GM18909 (cell line): ENCODE measurements around the gene GPR137.
A peak's percentile ranks its signal among the peaks of the same experiment; 100 is the strongest.
"Not testable (repeated sequence)": the region's sequence is repeated elsewhere in the genome, so short reads cannot be mapped to it uniquely, and the experiment has no call there.

ENCODE experiments used
- ATAC-seq: cut with Tn5 transposase; IDR thresholded peaks from one replicate; pipeline ENCODE4 v1.9.1; 2021; ENCODE audit warnings: mild to moderate bottlenecking; ENCODE audit not compliant: unreplicated experiment, poor library complexity

The GPR137 gene

GRCh38 chr11:64298966-64299846 lies 13.6 kb downstream of the GPR137 start:
- ATAC-seq, result no peak

- ATAC-seq, result no peak
These were observed 14.4 kb downstream of the GPR137 start, which contains the start of gene CATSPERZ for GRCh38 chr11:64299847-64300648. Gene CATSPERZ (plus strand): TSS chr11:64300358. CDS start chr11:64300411, 53 bp downstream.

GRCh38 chr11:64303109-64304031 lies 17.7 kb downstream of the GPR137 start:
- no peak for ATAC-seq

DNA sequence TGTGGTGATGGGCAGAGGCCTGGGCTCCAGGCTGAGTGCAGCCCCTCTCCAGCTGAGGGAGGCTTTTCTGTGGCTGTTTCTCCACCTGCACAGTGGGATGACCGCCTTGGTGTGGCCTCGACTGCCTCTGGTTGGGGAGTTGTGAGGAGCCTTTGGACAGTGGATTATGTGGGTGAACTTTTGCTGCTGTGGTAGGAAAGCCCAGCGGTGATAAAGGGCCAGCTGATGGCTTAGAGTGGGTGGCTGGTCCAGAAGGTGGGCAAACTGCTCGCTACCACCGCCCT lies 18.3 kb downstream of the GPR137 start:
- no peak for ATAC-seq

DNA sequence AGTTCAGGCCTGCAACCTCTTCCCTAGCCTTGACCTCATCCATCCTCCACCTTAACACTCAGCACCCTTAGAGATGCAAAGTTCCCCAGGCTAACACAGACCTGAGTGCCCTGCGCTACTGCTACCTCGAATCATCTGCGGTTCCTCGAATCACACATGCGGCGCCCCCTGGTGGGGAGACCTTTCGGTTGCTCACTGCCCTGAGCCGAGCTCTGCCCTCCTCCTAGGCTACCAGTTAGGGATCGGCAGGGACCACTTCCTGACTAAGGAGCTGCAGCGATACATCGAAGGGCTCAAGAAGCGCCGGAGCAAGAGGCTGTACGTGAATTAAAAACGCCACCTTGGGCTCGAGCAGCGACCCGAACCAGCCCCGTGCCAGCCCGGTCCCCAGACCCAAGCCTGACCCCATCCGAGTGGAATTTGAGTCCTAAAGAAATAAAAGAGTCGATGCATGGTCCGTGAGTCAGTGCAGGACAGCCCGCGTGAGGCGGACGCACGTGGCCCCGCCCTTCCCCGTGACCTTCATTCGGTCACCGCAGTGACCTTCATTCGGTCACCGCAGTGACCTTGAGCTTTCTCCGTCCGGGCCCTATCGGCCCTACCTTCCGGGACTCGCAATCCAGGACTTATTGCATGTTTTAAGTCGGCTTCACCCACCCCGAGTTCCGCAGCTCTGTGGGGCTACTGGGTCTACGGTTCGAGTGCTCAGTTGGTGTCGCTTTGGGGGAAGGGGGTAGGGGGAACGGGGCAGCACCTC lies 18.8 kb downstream of the GPR137 start:
- ATAC-seq, result peak; percentile 34

DNA sequence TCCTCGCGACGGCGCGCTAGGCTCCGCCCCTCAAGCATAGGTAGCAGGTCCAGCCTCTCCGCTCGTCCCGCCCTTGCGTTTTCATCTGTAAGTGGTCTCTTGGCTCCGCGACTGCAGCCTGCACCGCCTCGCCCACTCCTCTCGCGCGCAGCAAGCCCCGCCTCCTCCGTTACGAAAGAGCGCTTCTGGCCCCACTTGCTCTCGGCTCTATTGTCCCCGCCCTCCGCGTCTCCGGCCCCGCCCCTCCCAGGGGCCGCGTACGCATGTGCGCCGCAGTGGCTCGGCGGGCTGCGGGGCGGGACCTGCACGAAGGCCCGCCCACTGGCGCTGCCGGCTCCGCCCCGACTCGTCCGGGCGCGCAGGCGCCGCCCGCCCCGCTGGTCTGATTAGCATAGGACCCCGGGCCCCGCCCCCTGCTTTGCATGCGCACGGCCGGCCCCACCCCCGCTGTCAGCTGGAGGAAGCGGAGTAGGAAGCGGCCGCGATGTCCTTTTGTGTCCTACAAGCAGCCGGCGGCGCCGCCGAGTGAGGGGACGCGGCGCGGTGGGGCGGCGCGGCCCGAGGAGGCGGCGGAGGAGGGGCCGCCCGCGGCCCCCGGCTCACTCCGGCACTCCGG lies 19.5 kb downstream of the GPR137 start, which contains the start of gene ESRRA:
Gene ESRRA, plus strand, starts transcription at position 450 of the 616 bp plus-strand sequence. CDS start 1,656 bp downstream, outside the sequence.
- ATAC-seq, result peak; percentile 79

DNA sequence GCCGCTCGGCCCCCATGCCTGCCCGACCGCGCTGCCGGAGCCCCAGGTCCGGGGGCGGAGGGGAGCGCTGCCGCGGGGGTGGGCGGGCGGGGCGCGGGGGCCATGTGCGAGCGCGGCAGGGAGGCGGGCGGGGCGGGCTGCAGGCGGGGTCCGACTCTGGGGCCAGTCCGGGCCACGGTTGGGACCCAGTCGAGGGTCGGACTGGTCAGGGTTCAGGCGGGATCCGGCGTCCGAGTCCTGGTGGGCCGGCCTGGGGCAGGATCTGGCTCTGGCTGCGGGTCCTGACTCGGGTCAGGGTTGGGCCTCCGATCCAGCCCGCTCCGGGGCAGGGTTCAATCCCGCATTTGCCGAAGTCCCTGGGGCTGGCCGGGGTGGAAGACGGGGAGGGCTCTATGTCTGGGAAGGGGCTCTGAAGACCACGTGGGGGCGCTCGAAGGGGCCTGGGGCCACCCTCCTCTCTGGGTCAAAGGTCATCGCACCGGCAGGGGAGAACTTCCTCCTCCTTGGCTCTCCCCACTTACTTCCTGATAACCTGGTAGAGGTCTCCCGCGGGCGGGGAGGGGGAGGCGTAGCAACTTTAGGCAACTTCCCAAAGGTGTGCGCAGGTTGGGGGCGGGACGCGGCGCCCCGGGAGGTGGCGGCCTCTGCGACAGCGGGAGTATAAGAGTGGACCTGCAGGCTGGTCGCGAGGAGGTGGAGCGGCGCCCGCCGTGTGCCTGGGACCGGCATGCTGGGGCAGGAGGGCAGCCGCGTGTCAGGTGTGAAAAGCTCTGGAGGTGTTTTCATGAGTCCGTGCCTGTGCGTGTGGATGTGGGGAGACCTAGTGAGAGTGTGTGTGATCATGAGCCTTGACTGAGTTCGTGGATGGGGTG lies 20.3 kb downstream of the GPR137 start:
- ATAC-seq, result peak; percentile 24

GRCh38 chr11:64306563-64306875 lies 20.9 kb downstream of the GPR137 start:
- ATAC-seq, result no peak

DNA sequence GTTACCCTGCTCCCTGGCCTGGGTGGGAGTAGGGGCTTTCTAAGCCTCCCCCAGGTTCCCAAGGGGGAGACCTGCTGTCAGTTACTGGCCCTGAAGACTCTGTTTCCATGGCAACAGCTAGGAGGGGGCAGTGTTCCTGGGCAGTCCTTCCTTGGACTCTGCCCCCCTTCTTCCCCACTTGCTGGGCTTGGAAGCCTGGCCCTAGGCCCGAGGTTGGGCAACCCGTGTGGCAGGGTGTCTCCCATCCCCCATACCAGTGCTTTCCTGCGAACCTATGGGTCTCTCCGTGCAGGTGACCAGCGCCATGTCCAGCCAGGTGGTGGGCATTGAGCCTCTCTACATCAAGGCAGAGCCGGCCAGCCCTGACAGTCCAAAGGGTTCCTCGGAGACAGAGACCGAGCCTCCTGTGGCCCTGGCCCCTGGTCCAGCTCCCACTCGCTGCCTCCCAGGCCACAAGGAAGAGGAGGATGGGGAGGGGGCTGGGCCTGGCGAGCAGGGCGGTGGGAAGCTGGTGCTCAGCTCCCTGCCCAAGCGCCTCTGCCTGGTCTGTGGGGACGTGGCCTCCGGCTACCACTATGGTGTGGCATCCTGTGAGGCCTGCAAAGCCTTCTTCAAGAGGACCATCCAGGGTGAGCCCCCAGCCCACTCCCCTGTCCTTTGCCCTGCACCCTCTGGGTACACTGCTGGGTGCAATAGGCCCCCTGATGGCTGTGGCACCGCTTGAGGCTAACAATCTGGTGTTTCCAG lies 21.4 kb downstream of the GPR137 start:
- no peak for ATAC-seq

DNA sequence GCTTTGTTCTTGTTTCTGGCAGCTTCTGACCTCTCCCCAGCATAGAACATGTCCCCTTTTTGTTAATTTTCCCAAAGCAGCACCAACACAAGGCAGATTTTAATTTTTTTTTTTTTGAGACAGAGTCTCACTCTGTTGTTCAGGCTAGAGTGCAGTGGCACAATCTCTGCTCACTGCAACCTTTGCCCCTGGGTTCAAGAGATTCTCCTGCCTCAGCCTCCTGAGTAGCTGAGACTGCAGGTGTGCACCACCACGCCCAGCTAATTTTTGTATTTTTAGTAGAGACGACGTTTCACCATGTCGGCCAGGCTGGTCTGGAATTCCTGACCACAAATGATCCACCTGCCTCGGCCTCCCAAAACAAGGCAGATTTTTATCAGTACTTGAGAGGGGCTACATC lies 22.1 kb downstream of the GPR137 start:
- ATAC-seq, result not testable (repeated sequence)

- ATAC-seq, result no peak
These were observed 27.3 kb downstream of the GPR137 start for GRCh38 chr11:64312947-64313346.

DNA sequence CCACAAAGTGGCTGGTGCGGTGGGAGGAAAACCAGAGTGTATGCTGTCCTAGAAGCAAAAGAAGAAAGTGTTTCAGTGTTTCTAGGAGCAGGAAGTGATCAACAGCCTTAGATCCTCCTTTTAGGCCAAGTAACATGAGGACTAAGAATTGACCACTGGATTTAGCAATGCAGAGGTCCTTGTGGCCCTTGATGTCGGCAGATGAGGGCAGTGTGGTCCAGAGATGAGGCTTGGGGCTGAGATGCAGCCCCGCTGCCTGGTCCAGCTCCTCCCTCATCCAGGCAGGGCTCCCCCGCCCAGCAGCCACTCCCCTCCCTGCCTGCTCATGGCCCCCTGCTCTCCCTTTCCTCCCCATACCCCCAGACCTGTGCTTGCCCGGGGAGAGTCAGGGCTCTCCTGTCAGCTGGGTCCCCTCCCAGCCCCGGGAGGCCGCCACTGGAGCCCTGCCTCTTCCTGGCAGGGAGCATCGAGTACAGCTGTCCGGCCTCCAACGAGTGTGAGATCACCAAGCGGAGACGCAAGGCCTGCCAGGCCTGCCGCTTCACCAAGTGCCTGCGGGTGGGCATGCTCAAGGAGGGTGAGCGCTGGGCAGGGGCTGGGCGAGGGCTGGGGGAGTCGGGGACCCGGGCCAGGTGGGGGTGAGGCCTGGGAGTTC lies 28.0 kb downstream of the GPR137 start:
- ATAC-seq, result no peak

GRCh38 chr11:64314146-64314804 lies 28.6 kb downstream of the GPR137 start:
- no peak for ATAC-seq

DNA sequence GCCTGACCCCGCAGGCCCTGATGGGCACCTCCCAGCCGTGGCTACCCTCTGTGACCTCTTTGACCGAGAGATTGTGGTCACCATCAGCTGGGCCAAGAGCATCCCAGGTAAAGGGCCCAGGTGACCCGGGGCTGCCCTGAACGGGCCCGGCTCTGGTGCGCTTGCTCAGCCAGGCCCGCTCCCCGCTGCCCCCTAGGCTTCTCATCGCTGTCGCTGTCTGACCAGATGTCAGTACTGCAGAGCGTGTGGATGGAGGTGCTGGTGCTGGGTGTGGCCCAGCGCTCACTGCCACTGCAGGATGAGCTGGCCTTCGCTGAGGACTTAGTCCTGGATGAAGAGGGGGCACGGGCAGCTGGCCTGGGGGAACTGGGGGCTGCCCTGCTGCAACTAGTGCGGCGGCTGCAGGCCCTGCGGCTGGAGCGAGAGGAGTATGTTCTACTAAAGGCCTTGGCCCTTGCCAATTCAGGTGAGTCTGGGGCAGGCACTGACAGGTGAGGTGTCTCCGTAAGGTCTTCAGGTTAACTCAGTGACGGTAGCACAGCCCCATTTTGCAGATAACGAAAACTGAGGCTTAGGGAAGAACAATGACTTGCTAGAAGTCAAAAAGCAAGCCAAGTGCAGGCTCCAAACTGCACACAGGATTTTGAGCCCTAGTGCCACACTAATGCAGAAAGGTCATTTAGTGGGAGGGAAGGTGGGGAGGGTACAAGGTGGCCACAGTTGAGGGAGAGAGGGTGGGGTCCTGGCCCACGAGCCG lies 29.3 kb downstream of the GPR137 start:
- ATAC-seq, result no peak

DNA sequence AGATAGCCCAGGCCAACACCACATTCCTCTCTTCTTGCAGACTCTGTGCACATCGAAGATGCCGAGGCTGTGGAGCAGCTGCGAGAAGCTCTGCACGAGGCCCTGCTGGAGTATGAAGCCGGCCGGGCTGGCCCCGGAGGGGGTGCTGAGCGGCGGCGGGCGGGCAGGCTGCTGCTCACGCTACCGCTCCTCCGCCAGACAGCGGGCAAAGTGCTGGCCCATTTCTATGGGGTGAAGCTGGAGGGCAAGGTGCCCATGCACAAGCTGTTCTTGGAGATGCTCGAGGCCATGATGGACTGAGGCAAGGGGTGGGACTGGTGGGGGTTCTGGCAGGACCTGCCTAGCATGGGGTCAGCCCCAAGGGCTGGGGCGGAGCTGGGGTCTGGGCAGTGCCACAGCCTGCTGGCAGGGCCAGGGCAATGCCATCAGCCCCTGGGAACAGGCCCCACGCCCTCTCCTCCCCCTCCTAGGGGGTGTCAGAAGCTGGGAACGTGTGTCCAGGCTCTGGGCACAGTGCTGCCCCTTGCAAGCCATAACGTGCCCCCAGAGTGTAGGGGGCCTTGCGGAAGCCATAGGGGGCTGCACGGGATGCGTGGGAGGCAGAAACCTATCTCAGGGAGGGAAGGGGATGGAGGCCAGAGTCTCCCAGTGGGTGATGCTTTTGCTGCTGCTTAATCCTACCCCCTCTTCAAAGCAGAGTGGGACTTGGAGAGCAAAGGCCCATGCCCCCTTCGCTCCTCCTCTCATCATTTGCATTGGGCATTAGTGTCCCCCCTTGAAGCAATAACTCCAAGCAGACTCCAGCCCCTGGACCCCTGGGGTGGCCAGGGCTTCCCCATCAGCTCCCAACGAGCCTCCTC lies 30.2 kb downstream of the GPR137 start:
- not testable (repeated sequence) for ATAC-seq
